ENCODE measurements around the gene MYD88. TPM values are rescaled to one million over a fixed set of nuclear protein-coding genes. Genes with fewer than 3 reads are reported as not detected.
A peak's percentile ranks its signal among the peaks of the same experiment; 100 is the strongest.

MYD88 gene
- total and polyA plus RNA-seq, 12 donors: 4.2 to 22.3 (median 7.1) TPM

- Histone ChIP-seq H3K27me3 (no peaks in the 10 kb centered on the region), H3K4me3 (no peak overlapping the region), H3K9me3 (peaks cover 0 to 12% (median 7%) of the 10 kb centered on the region in 11 donors), H3K27ac (no peak overlapping the region), H3K36me3 (peaks cover 0 to 27% (median 0%) of the 10 kb centered on the region in 9 donors), H3K4me1 (peaks cover 8 to 37% (median 15%) of the 10 kb centered on the region in 9 donors)
- ATAC-seq (no peak), DNase-seq (no peak)
- 97 to 99% methylated on average over 2 of the region's 2 CpGs for WGBS, 2 donors
- TF ChIP-seq CTCF (IDR thresholded peaks at IDR 0.05): no peak
- intact Hi-C loops (cut with DNase I): no loop called here
These were observed 3.5 kb downstream of the MYD88 start for GRCh38 chr3:38141952-38142273.

- no peak for DNase-seq
- H3K27ac ChIP-seq: no peak overlapping the region
- H3K4me1 ChIP-seq: peaks cover 5 to 43% (median 14%) of the 10 kb centered on the region in 9 donors
- no peak overlapping the region for H3K4me3 ChIP-seq
- WGBS, 2 donors: 88 to 90% methylated on average over 1 of the region's 1 CpG
- TF ChIP-seq CTCF (IDR thresholded peaks at IDR 0.05): no peak
- H3K27me3 ChIP-seq: no peaks in the 10 kb centered on the region
- peaks cover 0 to 20% (median 8%) of the 10 kb centered on the region in 11 donors for H3K9me3 ChIP-seq
- intact Hi-C loops (cut with DNase I): no loop called here
- peaks cover 0 to 27% (median 0%) of the 10 kb centered on the region in 9 donors for H3K36me3 ChIP-seq
- no peak for ATAC-seq
These were observed 4.5 kb downstream of the MYD88 start for GRCh38 chr3:38142959-38143358.

- ATAC-seq (no peak), DNase-seq (no peak)
- no peak overlapping the region for H3K27ac ChIP-seq
- H3K4me3 ChIP-seq: no peak overlapping the region
- peaks cover 0 to 20% (median 8%) of the 10 kb centered on the region in 11 donors for H3K9me3 ChIP-seq
- H3K4me1 ChIP-seq: peaks cover 4 to 45% (median 14%) of the 10 kb centered on the region in 9 donors
- H3K36me3 ChIP-seq: peaks cover 0 to 27% (median 0%) of the 10 kb centered on the region in 9 donors
- intact Hi-C loops (cut with DNase I): no loop called here
- WGBS, 2 donors: 65 to 72% methylated on average over 3 of the region's 3 CpGs
- TF ChIP-seq CTCF (IDR thresholded peaks at IDR 0.05): no peak
- no peaks in the 10 kb centered on the region for H3K27me3 ChIP-seq
These were observed 5.0 kb downstream of the MYD88 start for GRCh38 chr3:38143511-38143910.

GRCh38 chr3:38146504-38146903, 8.0 kb downstream of the MYD88 start:
- no peak overlapping the region for H3K4me3 ChIP-seq
- H3K27me3 ChIP-seq: no peaks in the 10 kb centered on the region
- intact Hi-C loops (cut with DNase I): no loop called here
- peak overlapping the region in 1 of 10 donors; percentile 31 for H3K27ac ChIP-seq
- no peak for TF ChIP-seq CTCF (IDR thresholded peaks at IDR 0.05)
- no peak for ATAC-seq
- H3K9me3 ChIP-seq: peaks cover 0 to 20% (median 8%) of the 10 kb centered on the region in 11 donors
- 84 to 89% methylated on average over 2 of the region's 2 CpGs for WGBS, 2 donors
- peaks cover 0 to 14% (median 0%) of the 10 kb centered on the region in 9 donors for H3K36me3 ChIP-seq
- no peak for DNase-seq
- peaks cover 0 to 49% (median 0%) of the 10 kb centered on the region in 9 donors for H3K4me1 ChIP-seq
